ENCODE data around the gene AATF. TPM values are rescaled to one million over a fixed set of nuclear protein-coding genes. Genes with fewer than 3 reads are reported as not detected.

Gene AATF
- total RNA-seq, 6 experiments from 2014 or later = 13.2 to 19.5 (median 16.7) TPM

DNA sequence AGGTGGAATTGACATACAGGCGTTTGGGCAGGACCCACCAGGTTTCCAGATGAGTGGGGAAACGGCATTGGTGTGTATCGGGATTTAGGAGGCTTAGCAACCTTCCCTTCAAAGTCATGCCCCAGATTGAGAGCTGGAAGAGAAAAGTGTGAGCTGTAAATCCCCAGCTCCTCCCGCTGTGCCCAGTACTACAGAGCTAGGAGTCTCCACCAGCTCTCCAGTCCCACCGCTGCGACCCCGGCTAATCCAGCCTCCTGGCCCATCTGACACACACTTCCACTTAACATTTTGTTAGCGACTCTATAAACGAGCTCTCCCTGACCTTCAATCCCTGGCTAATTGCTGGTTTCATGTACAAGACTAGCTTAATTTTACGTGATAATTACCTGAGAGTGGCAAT is 41.3 kb upstream of the AATF start:
- WGBS (ENCODE audit: insufficient coverage, low coverage, low lambda C conversion rate, missing lambda C conversion rate) = 44% methylated on average over 3 of the region's 10 CpGs
- H3K4me1 ChIP-seq = no peaks in the 10 kb centered on the region
- DNase-seq = no peak
- H3K36me3 ChIP-seq = no peaks in the 10 kb centered on the region
- intact Hi-C loops (cut with DNase I) = no loop called here
- ATAC-seq = no peak
- no peak overlapping the region for H3K27ac ChIP-seq
- TF ChIP-seq POLR2A (IDR thresholded peaks at IDR 0.05) = no peak
- TF ChIP-seq, protein P1, sequence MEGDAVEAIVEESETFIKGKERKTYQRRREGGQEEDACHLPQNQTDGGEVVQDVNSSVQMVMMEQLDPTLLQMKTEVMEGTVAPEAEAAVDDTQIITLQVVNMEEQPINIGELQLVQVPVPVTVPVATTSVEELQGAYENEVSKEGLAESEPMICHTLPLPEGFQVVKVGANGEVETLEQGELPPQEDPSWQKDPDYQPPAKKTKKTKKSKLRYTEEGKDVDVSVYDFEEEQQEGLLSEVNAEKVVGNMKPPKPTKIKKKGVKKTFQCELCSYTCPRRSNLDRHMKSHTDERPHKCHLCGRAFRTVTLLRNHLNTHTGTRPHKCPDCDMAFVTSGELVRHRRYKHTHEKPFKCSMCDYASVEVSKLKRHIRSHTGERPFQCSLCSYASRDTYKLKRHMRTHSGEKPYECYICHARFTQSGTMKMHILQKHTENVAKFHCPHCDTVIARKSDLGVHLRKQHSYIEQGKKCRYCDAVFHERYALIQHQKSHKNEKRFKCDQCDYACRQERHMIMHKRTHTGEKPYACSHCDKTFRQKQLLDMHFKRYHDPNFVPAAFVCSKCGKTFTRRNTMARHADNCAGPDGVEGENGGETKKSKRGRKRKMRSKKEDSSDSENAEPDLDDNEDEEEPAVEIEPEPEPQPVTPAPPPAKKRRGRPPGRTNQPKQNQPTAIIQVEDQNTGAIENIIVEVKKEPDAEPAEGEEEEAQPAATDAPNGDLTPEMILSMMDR (IDR thresholded peaks at IDR 0.05) = no peak
- H3K4me3 ChIP-seq = no peak overlapping the region
- no peaks in the 10 kb centered on the region for H3K9me3 ChIP-seq
- H3K27me3 ChIP-seq = no peaks in the 10 kb centered on the region

DNA sequence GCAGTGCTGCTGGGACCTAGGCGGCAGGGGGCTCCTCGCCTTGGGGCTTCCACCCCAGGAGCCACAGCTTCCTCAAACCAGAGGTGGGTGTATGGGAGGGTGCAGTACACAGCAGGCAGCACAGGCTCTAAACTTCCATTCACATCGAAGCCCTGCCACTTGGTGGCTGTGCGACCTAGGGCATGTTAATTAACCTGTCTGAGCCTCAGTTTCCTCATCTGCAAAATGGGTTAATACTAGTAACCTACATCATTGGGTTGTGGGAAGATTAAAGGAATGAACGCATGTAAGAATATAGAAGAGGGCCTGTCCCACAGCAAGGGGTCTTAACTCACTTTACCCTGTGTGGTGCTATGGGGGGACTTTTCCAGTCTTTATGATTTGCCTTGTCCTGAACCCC is 38.2 kb upstream of the AATF start:
- Histone ChIP-seq H3K27ac (no peak overlapping the region), H3K9me3 (no peaks in the 10 kb centered on the region), H3K4me3 (no peak overlapping the region), H3K36me3 (no peaks in the 10 kb centered on the region), H3K27me3 (no peaks in the 10 kb centered on the region), H3K4me1 (no peaks in the 10 kb centered on the region)
- TF ChIP-seq, protein P1 (IDR thresholded peaks at IDR 0.05) = no peak
- no peak for TF ChIP-seq POLR2A (IDR thresholded peaks at IDR 0.05)
- no peak for ATAC-seq
- WGBS (ENCODE audit: insufficient coverage, low coverage, low lambda C conversion rate, missing lambda C conversion rate) = 77% methylated on average over 2 of the region's 5 CpGs
- no peak for DNase-seq
- intact Hi-C loops (cut with DNase I) = no loop called here

DNA sequence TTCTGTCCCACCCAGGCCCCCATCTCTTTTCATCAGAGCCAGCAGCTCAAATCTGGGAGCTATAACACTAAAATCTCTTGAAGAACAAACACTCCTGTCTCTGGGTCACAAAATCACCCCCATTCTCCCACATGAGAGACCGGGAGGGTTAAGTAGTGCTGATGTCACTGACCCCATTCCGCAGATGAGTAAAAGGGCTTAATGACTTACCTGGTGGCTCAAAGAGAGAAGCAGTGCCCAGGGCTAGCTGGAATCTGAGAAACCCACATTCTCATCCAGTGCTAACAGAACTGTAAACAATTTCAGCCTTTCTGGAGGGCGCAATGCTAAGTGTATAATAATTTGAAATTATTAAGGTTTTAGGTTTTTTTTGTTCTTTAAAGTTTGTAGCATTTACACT is 37.8 kb upstream of the AATF start:
- ATAC-seq = no peak
- WGBS (ENCODE audit: insufficient coverage, low coverage, low lambda C conversion rate, missing lambda C conversion rate) = 53% methylated on average over 3 of the region's 3 CpGs
- Histone ChIP-seq H3K36me3 (no peaks in the 10 kb centered on the region), H3K27ac (no peak overlapping the region), H3K27me3 (no peaks in the 10 kb centered on the region), H3K9me3 (no peaks in the 10 kb centered on the region), H3K4me3 (no peak overlapping the region), H3K4me1 (no peaks in the 10 kb centered on the region)
- intact Hi-C loops (cut with DNase I) = no loop called here
- TF ChIP-seq POLR2A (IDR thresholded peaks at IDR 0.05) = no peak
- TF ChIP-seq, protein P1 (IDR thresholded peaks at IDR 0.05) = no peak
- no peak for DNase-seq

DNA sequence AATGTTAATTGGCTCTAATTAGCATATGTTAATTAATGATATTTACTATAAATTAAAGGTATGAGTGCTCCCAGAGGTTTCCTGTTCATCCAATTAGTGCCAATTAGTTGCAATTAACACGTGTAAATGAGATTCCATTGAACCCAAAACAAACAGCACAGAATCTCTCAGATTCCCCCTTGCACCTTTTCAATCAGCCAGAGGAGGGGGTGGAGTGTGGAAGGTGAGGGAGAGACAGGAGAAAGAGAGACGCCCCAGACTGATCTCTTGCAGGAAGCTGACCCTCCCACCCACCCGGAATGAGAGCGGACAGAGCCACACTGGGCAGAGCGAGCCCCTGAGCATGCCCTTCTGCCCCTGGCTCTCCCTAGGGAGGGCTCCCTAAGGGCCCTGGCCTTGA is 35.6 kb upstream of the AATF start:
- Histone ChIP-seq H3K9me3 (no peaks in the 10 kb centered on the region), H3K27ac (no peak overlapping the region), H3K4me1 (no peaks in the 10 kb centered on the region), H3K4me3 (no peak overlapping the region), H3K27me3 (no peaks in the 10 kb centered on the region), H3K36me3 (no peaks in the 10 kb centered on the region)
- WGBS (ENCODE audit: insufficient coverage, low coverage, low lambda C conversion rate, missing lambda C conversion rate) = 20% methylated on average over 5 of the region's 5 CpGs
- no peak for ATAC-seq
- no peak for DNase-seq
- no peak for TF ChIP-seq POLR2A (IDR thresholded peaks at IDR 0.05)
- TF ChIP-seq, protein P1 (IDR thresholded peaks at IDR 0.05) = no peak
- intact Hi-C loops (cut with DNase I) = no loop called here

DNA sequence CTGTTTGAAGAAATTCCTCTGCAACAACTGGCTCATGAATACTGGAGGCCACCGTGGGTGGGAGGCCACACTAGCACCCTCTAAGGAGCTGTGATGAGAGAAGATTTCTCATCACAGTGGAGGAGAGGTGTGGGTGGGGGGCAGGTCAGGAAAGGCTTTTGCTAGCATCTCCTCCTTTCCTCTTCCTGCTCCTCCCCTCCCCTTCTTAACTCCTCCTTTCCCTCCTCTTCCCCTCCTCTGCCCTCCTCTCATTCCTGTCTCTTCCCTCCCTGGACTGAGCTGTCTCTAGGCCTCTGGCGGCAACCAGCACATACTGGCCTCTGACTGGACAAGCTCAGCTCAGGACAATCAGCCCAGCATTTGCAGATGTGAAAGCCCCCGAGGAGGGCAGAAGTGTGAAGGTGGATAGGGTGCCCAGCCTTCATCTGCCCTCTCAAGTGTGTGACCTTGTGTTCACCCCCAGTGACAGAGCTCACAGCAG is 30.5 kb upstream of the AATF start:
- Histone ChIP-seq H3K27me3 (no peaks in the 10 kb centered on the region), H3K4me1 (no peaks in the 10 kb centered on the region), H3K4me3 (no peak overlapping the region), H3K9me3 (no peaks in the 10 kb centered on the region), H3K27ac (no peak overlapping the region), H3K36me3 (no peaks in the 10 kb centered on the region)
- ATAC-seq (no peak), DNase-seq (no peak)
- WGBS (ENCODE audit: insufficient coverage, low coverage, low lambda C conversion rate, missing lambda C conversion rate) = 50% methylated on average over 2 of the region's 3 CpGs
- intact Hi-C loops (cut with DNase I) = no loop called here
- TF ChIP-seq POLR2A (IDR thresholded peaks at IDR 0.05) = no peak
- TF ChIP-seq, protein P1 (IDR thresholded peaks at IDR 0.05) = no peak
